Measurements from ENCODE around the gene DNMBP.

DNA sequence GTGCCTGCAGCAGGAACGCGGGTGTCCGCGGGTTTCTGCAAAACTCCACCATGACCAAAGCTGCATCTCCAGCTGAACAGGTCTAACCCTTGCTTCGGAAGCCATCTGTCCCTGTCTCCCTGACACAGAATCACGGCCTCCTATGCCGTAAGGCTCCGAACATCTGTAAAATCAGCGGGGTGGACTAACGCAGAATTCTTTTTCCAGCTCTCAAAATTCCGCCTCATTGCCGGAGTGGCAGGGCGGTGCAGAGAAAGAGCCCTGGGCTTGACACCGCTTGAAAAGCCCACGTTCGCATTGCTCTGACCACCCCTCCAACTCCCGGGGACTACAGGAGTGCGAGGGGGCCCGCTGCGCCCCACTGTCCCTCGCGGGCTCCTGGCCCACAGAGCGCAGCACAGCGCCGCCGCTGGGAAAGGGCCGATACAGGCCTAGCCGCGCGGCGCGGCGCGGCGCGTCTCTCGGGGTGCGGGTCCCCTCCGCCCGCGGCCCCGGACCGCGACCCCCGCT is 409 bp downstream of the DNMBP start:
- no peak for TF ChIP-seq RBBP5 (IDR thresholded peaks at IDR 0.05; ENCODE audit: borderline replicate concordance, low read depth, low read length)
- TF ChIP-seq, protein P1, sequence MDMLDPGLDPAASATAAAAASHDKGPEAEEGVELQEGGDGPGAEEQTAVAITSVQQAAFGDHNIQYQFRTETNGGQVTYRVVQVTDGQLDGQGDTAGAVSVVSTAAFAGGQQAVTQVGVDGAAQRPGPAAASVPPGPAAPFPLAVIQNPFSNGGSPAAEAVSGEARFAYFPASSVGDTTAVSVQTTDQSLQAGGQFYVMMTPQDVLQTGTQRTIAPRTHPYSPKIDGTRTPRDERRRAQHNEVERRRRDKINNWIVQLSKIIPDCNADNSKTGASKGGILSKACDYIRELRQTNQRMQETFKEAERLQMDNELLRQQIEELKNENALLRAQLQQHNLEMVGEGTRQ (IDR thresholded peaks at IDR 0.05; ENCODE audit: low read length) = no peak
- no peak for TF ChIP-seq ASH2L (IDR thresholded peaks at IDR 0.05; ENCODE audit: low read length)
- TF ChIP-seq NRF1 (IDR thresholded peaks at IDR 0.05; ENCODE audit: low read depth, low read length) = no peak

All from H1 (cell line).